NCI-H1105 treated with DMSO at 0.1 percent for 48 hours (cell line): ENCODE measurements around the gene CEP164.

Experiments
- DNase-seq: peaks from one replicate; lab custom pipeline; 2025; lab: John Stamatoyannopoulos, UW

Gene CEP164

DNA sequence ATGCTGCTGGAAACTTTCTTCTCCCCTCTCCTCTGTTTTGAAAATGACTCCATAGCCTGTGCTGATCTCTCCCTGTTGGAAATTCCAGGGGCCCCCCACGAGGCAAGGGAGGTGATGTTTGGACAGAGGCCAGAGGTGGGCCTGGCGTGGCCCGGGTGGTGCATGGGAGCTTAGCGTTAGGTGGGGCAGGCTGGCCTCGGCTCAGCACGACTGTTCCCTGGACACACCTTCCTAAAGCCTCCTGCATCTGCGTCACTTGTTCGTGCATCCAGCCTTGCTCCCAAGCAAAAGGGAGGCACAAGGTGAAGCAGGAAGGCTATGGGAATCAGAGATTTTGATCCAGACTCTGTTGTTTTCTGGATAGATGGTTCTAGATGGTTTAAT lies 135.2 kb downstream of the CEP164 start:
- no peak for DNase-seq
